OCI-LY1 (cell line): ENCODE results near the gene CETP.

Experiments used
- EZH2 ChIP-seq: fragments of 200-600 bp; sonication (generic), shearing (Covaris generic); IDR thresholded peaks from 2 replicates; pipeline ENCODE4 v1.8.0; 2017; ENCODE audit warnings: borderline replicate concordance, mixed run types, mild to moderate bottlenecking, antibody characterized with exemption, low read length, moderate library complexity, mixed read lengths
- TF ChIP-seq, protein P1 (sequence below): fragments of 200-600 bp; sonication (generic), shearing (Covaris generic); IDR thresholded peaks from 2 replicates; pipeline ENCODE4 v1.5.1; 2017; ENCODE audit warnings: mild to moderate bottlenecking, antibody characterized with exemption, low read length, moderate library complexity, mixed read lengths

- TF ChIP-seq, protein P1, sequence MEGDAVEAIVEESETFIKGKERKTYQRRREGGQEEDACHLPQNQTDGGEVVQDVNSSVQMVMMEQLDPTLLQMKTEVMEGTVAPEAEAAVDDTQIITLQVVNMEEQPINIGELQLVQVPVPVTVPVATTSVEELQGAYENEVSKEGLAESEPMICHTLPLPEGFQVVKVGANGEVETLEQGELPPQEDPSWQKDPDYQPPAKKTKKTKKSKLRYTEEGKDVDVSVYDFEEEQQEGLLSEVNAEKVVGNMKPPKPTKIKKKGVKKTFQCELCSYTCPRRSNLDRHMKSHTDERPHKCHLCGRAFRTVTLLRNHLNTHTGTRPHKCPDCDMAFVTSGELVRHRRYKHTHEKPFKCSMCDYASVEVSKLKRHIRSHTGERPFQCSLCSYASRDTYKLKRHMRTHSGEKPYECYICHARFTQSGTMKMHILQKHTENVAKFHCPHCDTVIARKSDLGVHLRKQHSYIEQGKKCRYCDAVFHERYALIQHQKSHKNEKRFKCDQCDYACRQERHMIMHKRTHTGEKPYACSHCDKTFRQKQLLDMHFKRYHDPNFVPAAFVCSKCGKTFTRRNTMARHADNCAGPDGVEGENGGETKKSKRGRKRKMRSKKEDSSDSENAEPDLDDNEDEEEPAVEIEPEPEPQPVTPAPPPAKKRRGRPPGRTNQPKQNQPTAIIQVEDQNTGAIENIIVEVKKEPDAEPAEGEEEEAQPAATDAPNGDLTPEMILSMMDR, result no peak
- TF ChIP-seq EZH2, result no peak
Observed at GRCh38 chr16:57004387-57005250, 42.9 kb downstream of the CETP start.
